OCI-LY7 (cell line): ENCODE data around the gene CDKAL1. TPM values are rescaled to one million over a fixed set of nuclear protein-coding genes. Genes with fewer than 3 reads are reported as not detected.

Source experiments
- BruUV-seq: library from RNA; stranded (reverse); fragments of 400-500 nt; replicated peaks from 2 replicates; lab custom pipeline; 2021; lab: Mats Ljungman, UMichigan
- CTCF ChIA-PET: fragments of 300-600 bp; sonication (Branson Sonifier 250); formaldehyde crosslinking; loops from one replicate; lab custom pipeline; 2022; ENCODE audit warnings: antibody characterized with exemption; ENCODE audit not compliant: unreplicated experiment; lab: Charles Lee
- POLR2A ChIA-PET: fragments of 300-600 bp; sonication (Branson Sonifier 250); formaldehyde crosslinking; loops from one replicate; lab custom pipeline; 2022; ENCODE audit warnings: antibody characterized with exemption; lab: Charles Lee
- DNase-seq: peaks from one replicate; pipeline ENCODE4 v3.0.0-alpha.2; 2015; ENCODE audit warnings: low spot score
- H2AFZ ChIP-seq: fragments of 200-600 bp; sonication (generic), shearing (Covaris generic); 2 replicates; pipeline ENCODE4 v1.6.1; 2014; ENCODE audit warnings: mild to moderate bottlenecking, antibody characterized with exemption, low read length, moderate library complexity
- H3K27ac ChIP-seq: fragments of 200-600 bp; sonication (generic); 2 replicates; pipeline ENCODE4 v1.5.1; 2014; ENCODE audit warnings: mixed run types, low read depth, mild to moderate bottlenecking, moderate library complexity, low read length, inconsistent platforms; ENCODE audit not compliant: poor library complexity, severe bottlenecking
- H3K36me3 ChIP-seq: fragments of 200-600 bp; sonication (generic); 2 replicates; pipeline ENCODE4 v1.6.1; 2014; ENCODE audit warnings: mild to moderate bottlenecking, antibody characterized with exemption, low read length, moderate library complexity, mixed read lengths; ENCODE audit not compliant: insufficient read depth
- H3K4me1 ChIP-seq: fragments of 200-600 bp; sonication (generic); 2 replicates; pipeline ENCODE4 v1.5.1; 2014; ENCODE audit warnings: mild to moderate bottlenecking, low read length; ENCODE audit not compliant: insufficient read depth, poor library complexity, severe bottlenecking
- H3K4me2 ChIP-seq: fragments of 200-600 bp; sonication (generic); 2 replicates; pipeline ENCODE4 v1.6.1; 2014; ENCODE audit warnings: mild to moderate bottlenecking, low read length
- H3K4me3 ChIP-seq: fragments of 200-600 bp; sonication (generic); 2 replicates; pipeline ENCODE4 v1.5.1; 2014; ENCODE audit warnings: mild to moderate bottlenecking, low read depth, low read length; ENCODE audit not compliant: poor library complexity, severe bottlenecking
- H3K79me2 ChIP-seq: fragments of 200-600 bp; sonication (generic); 2 replicates; pipeline ENCODE4 v1.6.1; 2016; ENCODE audit warnings: low read depth, mild to moderate bottlenecking, low read length, moderate library complexity, mixed read lengths; ENCODE audit not compliant: insufficient read depth
- H3K9me2 ChIP-seq: fragments of 200-600 bp; sonication (generic); 2 replicates; pipeline ENCODE4 v1.6.1; 2016; ENCODE audit warnings: mild to moderate bottlenecking, low read length, mixed read lengths; ENCODE audit not compliant: insufficient read depth
- H3K9me3 ChIP-seq: fragments of 200-600 bp; sonication (generic); 2 replicates; pipeline ENCODE4 v1.6.1; 2014; ENCODE audit warnings: mild to moderate bottlenecking, mixed run types, low read length, mixed read lengths
- H4K20me1 ChIP-seq: fragments of 200-600 bp; sonication (generic); 2 replicates; pipeline ENCODE4 v1.6.1; 2014; ENCODE audit warnings: mild to moderate bottlenecking, antibody characterized with exemption, low read length, moderate library complexity, mixed read lengths; ENCODE audit not compliant: insufficient read depth
- CTCF ChIP-seq: fragments of 200-600 bp; sonication (generic); conservative IDR thresholded peaks from 2 replicates; pipeline ENCODE4 v1.5.1; 2014; ENCODE audit warnings: mild to moderate bottlenecking, antibody characterized with exemption, low read length, moderate library complexity, mixed read lengths
- EZH2phosphoT487 ChIP-seq: fragments of 200-600 bp; sonication (generic); IDR thresholded peaks from 2 replicates; pipeline ENCODE4 v1.6.1; 2018; ENCODE audit warnings: low read depth, borderline replicate concordance, mild to moderate bottlenecking, mixed run types, antibody characterized with exemption, low read length, moderate library complexity, mixed read lengths
- intact Hi-C: fragments of 100-400 bp; cut with micrococcal nuclease; formaldehyde crosslinking; loops from one replicate; pipeline ENCODE4 v1.10.0; 2022; ENCODE audit not compliant: unreplicated experiment
- total RNA-seq, 2 experiments: library from RNA; depleted of rRNA in 1 of 2; stranded (reverse); fragments of >200 nt in 1 of 2; shearing (Covaris generic) in 1 of 2; gene quantifications; 2 replicates each; pipeline ENCODE4 v1.2.3, GENCODE V29; 2014 to 2022

Gene CDKAL1
- total RNA-seq, 2 experiments from 2014 or later, result 19.9 to 21.1 TPM

DNA sequence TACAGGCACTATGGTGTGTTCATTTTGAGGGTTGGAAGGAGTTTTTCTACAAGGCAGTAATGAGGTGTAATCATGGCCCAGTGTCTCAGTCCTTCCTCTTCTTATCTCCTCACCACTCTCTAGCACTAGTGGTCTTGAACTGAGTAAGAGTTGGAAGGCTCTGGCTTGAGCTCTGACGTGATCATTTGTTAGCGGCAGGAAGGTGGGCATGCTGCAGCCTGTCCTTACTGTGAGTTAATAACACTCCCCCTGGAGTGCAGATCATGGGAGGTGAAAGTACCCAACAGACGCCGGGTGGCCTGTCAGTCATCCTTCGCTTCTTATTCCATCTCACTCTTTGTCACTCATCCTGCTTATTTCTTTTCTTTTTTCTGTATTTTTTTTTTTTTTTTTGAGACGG is 356.9 kb downstream of the CDKAL1 start:
- intact Hi-C loops, result no loop called here
- H3K9me2 ChIP-seq, result no peaks in the 10 kb centered on the region
- no peaks in the 10 kb centered on the region for H3K79me2 ChIP-seq
- H3K9me3 ChIP-seq, result no peaks in the 10 kb centered on the region
- no peak overlapping the region for H3K27ac ChIP-seq
- no peak overlapping the region for H3K4me3 ChIP-seq
- H3K4me2 ChIP-seq, result no peak overlapping the region
- ChIA-PET POLR2A (no interaction called here), CTCF (no interaction called here)
- no peaks in the 10 kb centered on the region for H4K20me1 ChIP-seq
- DNase-seq, result no peak
- TF ChIP-seq EZH2phosphoT487, result no peak
- TF ChIP-seq CTCF, result no peak
- no peak overlapping the region for H2AFZ ChIP-seq
- no peaks in the 10 kb centered on the region for H3K4me1 ChIP-seq
- no TSS peak for BruUV-seq
- H3K36me3 ChIP-seq, result no peaks in the 10 kb centered on the region

DNA sequence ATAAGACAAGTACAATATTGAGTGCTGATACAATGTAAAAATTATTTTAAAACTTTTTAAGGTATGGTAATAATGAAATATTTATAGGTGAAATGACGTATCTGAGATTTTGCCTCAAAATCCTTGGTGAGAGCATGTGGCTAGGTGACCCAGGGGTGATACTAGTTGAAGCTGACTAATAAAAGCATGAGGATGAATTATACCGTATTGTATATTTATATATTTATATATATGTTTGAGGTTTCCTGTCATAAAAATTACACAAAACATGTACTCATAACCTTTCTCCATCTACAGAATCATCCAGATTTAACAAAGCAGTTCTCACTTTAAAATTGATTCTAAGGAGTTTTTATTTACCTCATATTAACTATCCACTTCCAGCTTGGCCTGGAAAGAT is 358.1 kb downstream of the CDKAL1 start:
- no peak overlapping the region for H3K4me3 ChIP-seq
- H2AFZ ChIP-seq, result no peak overlapping the region
- H3K79me2 ChIP-seq, result no peaks in the 10 kb centered on the region
- CTCF ChIA-PET, result no interaction called here
- no peak overlapping the region for H3K27ac ChIP-seq
- H3K9me2 ChIP-seq, result no peaks in the 10 kb centered on the region
- H3K36me3 ChIP-seq, result no peaks in the 10 kb centered on the region
- no peaks in the 10 kb centered on the region for H3K9me3 ChIP-seq
- no peak overlapping the region for H3K4me2 ChIP-seq
- intact Hi-C loops, result no loop called here
- no peak for DNase-seq
- H3K4me1 ChIP-seq, result no peaks in the 10 kb centered on the region
- no peaks in the 10 kb centered on the region for H4K20me1 ChIP-seq
- no TSS peak for BruUV-seq
- TF ChIP-seq EZH2phosphoT487, result no peak
- no peak for TF ChIP-seq CTCF
- POLR2A ChIA-PET, result no interaction called here

GRCh38 chr6:20893412-20893811 is 359.2 kb downstream of the CDKAL1 start:
- no peaks in the 10 kb centered on the region for H3K9me2 ChIP-seq
- no peaks in the 10 kb centered on the region for H3K36me3 ChIP-seq
- intact Hi-C loops, result no loop called here
- POLR2A ChIA-PET, result no interaction called here
- BruUV-seq, result no TSS peak
- H3K9me3 ChIP-seq, result no peaks in the 10 kb centered on the region
- H3K79me2 ChIP-seq, result no peaks in the 10 kb centered on the region
- no peak for DNase-seq
- CTCF ChIA-PET, result no interaction called here
- no peaks in the 10 kb centered on the region for H4K20me1 ChIP-seq
- no peak for TF ChIP-seq CTCF
- no peak overlapping the region for H3K4me3 ChIP-seq
- H3K27ac ChIP-seq, result no peak overlapping the region
- no peak overlapping the region for H3K4me2 ChIP-seq
- H3K4me1 ChIP-seq, result no peaks in the 10 kb centered on the region
- no peak overlapping the region for H2AFZ ChIP-seq
